NCI-H2196 treated with DMSO at 0.1 percent for 48 hours (cell line): ENCODE data around the gene GABBR2.

ENCODE experiments used
- DNase-seq: peaks from one replicate; lab custom pipeline; 2025; ENCODE audit not compliant: unreplicated experiment; lab: John Stamatoyannopoulos, UW

The GABBR2 gene

GRCh38 chr9:98721643-98722042 lies 12.9 kb upstream of the GABBR2 start:
- no peak for DNase-seq

DNA sequence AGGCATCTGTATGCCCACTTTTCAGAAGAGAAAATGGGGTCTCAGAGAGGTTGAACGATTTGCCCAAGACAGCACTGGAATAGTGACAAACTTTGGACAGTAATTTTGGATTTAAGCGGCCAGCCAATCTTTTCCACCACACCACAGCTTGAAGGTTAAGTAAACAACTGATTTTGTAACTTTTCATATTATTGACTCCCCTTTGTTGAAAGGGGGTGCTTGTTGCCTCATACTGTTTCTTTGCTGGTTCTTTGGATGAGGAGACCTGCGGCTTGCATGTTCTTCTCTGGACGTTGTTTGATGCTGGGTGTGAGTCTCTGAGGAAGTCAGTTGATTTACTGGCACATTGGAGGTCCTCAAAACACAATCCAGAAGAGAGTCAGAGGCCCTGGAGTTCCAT lies 11.7 kb upstream of the GABBR2 start:
- no peak for DNase-seq

DNA sequence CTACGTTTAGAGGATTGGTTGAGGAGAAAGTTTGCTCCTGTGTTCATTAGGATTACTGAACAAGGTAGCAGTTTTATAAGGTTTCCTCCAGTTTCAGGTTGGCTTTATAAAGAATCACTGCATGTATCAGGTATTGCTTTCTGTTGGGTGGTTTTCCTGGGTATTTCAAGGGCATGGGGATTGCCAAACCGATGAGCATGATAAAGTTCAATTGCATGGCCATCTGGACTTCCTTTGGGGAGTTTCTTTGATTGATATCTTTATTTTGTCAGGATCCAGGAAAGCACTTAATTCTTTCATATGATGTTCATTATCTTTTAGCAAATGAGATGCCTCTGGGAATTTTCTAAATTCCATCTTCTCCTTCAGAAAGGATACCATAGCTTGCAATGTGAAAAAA lies 10.3 kb upstream of the GABBR2 start:
- no peak for DNase-seq

- no peak for DNase-seq
Observed at GRCh38 chr9:98714833-98715232, 6.1 kb upstream of the GABBR2 start.

DNA sequence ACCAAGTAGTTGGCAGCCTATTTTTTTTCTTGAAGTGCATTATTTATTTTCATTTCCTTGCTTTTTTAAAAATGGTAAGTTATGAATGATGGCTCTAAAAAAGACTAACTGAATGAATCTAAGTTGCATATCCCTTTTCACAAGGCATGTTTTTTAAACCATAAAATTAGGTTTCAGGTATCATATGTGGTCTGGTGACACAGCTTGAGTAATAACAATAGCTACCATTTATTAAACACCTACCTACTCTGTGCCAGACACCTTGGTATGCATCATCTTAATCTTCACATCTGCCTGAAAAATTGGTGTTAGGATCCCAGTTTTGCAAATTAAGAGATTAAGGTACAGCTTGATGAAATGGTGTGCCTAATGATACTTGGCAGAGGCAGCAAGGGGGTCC lies 4.3 kb upstream of the GABBR2 start:
- no peak for DNase-seq

DNA sequence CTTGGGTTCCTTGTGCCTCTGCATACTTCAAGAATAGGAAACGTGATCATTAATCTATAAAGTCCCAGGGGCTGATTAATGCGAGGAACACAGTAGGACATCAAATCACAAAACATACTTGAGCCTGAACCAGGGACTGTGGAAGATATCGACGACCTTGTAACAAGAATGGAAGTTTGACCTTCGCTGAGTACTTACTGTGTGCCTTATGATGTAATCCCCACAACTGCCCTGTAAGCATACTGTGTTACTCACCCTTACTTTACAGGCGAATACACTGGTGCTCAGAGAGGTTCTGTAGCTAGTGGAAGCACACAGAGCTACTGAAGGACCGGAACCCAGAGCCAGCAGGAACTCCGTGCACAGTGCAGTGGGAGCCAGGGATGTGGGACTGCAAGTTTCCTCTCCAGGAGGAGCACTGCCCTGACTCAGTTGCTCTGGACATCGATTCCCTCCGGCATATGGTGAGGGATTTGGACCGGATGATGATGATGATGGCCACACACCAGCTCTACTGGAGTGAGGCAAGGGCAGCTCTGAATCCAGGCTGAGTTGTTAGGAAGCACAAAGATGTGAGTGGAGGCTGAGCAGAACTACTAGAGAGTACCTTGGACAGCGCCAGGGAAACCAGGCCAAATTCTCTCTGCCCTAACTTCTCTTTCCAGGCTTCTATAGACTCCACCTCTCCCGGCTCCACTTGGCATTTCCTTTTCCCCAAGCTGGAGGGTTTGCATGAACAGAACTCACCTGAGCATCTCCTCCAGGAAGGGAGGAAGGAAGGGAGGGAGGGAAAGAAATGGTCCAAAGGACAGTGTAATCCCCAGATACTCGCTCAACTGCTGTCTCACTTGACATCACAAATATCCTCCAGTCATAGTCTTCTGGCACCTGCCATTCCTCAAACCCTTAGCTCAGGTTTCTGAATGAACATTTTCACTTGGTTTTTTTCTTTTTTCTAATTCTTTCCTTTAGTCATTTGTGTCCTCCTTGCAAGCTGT lies 1.5 kb upstream of the GABBR2 start:
- DNase-seq = no peak

DNA sequence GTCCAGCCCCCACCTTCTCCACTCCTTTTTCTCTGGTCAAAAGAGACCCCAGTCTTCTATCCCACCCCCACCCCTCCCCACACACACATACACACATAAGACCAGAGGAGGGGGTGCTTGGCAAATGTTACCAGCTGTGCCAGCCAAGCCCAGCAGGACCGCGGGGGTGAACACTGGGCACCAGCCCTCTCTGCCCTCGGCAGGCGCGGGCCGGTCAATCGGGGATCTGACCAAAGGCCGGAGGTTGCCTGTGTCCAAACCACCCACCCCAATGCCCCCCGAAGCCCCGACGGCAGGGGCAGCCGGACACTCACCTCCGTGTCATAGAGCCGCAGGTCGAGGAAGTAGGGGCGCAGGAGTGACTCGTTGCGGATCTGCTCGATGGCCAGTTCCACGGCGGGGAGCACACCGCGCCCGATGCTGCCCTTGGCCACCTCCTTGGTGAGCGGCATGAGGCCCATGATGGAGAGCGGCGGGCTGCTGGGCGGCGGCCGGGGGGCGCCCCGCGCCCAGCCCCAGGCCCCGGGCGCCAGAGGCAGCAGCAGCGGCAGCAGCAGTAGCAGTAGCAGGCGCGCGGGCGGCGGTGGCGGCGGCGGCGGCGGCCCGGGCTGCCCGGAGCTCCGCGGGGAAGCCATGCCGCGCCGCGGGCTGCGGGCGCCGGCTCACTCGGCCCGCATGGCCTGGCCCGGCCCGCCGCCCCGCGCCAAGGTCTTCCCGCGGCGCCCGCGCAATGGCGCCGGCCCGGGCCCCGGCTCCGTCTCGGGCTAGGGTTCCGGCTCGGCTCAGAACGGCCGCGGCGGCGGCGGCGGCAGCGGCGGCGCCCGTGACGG lies 417 bp downstream of the GABBR2 start:
- DNase-seq = no peak

DNA sequence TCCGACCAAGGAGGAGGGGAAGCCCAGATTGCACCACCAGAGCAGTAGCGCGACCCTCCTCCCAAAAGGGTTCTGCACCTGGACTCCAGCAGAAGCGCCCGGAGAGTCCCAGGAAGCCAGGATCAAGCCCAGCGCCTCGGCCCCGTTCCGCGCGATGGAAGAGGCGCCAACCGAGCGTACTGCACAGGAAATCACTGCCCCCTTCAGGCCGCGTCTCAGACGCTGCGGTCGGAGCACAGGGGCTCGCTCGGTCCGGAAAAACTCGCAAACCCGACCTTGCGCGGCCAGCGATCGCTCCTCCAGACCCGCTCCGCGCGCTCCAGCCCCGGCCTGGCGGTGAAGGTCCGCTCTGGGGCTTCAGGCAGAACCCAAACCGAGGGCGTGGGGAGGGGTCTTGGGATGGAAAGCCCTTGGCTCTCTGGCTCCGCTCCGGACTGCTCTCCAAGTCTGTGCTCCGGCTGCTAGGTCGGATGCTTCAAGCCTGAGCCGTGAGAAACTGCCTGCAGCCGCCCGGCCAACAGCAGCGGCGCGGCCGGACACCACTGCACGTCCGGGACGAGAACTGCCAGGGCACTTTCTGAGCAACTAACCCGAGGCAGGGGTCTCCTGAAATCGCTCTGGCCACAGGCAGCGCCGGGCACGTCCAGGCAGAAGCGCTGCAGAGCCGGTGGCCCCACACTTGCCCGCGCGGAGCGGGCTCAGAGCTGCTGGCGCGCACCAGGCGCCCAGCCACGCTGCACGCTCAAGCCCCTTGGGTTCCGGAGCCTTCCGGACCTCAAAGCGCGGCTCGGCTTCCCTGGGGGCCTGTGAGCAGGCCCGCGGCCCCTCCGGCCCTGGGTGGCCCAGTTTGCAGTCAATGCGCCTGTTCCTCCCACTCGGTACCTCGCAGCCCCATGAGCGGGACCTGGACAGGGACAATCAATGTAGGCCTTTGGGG lies 1.3 kb downstream of the GABBR2 start:
- no peak for DNase-seq

DNA sequence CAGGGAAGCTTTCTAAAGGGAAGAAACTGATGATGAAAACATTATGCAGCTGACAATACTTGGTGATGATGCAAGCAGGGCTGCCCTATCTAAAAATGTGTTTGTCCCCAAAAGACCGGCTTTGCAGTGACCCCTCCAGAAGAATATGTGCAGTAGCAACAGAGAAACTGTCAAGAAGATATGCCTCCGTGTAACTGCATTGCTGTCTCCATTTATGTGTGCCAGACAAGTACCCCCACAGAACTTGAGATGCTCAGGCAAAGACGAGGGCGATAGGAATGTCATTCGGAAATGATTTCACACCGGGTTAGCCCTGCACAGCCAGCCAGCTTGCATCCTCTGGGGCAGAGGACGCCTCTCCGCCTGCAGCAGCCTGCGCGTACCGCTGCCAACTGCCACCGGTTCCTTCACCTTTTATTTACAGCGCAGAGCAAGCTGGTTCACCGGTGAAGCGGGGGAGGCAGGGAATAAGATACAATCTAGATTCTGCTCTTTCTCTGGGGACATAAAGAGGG lies 2.0 kb downstream of the GABBR2 start:
- no peak for DNase-seq

DNA sequence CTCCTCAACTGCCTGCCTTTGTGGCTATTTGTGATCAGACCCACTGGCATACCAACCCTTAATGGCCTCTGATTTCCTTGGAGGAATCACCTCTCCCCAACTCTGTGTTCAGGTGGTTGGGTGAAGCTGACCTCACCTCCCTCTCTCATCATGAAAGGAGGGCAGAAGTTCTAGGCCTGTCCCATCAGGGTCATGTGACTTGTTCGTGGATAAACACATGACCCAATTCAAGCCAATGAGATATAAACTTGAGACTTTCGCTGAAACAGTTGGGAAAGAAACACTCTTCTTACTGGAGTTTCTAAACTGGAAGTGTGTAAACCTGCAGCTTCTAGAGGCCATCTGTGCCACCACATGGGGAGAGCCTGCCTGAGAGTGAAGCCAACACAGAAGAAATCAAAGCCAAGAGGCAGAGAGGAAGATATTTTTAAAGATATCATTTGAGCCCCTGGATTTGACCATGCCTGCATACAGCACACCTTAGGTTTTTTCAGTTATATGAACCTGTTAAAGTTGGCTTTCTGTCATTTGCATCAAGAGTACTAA lies 5.8 kb downstream of the GABBR2 start:
- DNase-seq = no peak

DNA sequence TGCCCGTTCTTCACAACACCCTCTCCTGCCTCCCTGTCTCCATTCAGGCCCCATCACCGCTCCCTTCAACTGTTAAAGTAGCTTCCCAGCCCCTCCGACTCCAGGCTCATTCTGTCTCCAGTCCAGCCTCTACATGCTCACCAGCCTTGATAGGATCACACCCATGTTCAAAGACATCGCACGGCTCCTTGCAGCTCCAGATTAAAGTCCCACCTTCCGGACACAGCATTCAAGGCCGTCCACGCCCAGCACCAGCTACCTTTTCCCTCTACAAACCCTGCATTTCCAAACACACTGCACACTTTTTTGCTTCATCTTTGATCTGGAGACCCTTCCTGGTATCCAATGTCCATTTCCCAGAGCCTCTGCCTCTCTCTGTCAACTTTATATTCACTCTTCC lies 6.4 kb downstream of the GABBR2 start:
- no peak for DNase-seq

- DNase-seq = no peak
Observed at GRCh38 chr9:98701576-98701975, 7.2 kb downstream of the GABBR2 start.

GRCh38 chr9:98700801-98701200 lies 7.9 kb downstream of the GABBR2 start:
- DNase-seq = no peak

- no peak for DNase-seq
Observed at GRCh38 chr9:98698856-98699255, 9.9 kb downstream of the GABBR2 start.

DNA sequence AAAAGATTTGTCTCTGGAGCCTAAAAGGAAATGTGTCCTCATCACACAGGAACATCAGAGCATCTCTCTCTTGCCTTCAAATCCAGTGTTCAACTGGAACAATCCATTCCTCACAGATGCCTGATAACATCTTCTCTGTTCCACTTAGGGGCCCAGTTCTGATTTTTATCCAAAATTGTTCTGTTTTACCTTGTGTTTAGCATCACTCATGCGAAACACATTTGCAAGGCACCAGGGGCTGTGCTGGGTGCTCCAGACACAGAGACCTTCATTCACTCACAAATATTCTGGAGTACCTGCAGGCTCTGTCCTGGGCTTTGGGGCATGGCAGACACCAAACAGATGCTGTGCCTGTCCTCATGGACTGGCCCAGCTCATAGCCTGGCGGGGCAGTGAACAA lies 13.8 kb downstream of the GABBR2 start:
- no peak for DNase-seq

DNA sequence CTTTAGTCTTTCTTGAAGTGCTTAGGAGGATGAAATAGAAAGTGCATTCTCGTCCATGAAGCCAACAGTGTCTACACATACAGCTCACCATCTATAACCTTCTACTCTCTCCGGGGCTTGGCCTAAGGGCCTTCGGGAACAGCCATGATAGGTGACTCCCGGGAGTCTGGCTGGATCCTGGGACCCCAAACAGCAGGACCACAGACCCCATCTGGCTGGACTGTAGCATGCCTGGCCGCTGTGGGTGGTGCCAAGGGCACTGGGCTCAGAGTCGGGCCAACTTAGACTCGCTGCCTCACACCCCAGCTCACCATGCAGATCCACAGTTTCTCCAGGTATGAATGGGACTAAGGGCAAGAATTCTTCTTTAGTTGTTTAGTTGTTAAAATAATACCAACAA lies 16.3 kb downstream of the GABBR2 start:
- no peak for DNase-seq

- DNase-seq = no peak
Observed at GRCh38 chr9:98691890-98692289, 16.8 kb downstream of the GABBR2 start.

DNA sequence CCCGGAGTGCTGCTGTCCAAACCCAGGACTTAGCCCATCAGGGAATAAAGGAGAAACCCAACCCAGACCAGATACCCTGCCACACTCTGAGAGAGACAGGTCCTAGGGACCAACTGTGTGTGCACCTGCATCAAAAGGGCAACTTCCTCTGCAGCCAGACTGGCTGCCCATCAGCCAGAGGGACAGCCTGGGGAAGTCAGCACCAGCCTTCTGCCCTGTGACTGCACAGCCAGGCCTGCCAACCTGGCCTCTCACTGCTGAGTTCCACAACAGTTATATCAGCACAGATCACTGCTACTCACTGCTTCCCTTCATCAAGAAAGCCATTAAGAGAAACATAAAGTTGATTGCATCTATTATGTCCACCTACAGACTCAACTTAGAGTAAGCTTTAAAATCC lies 18.0 kb downstream of the GABBR2 start:
- DNase-seq = no peak

DNA sequence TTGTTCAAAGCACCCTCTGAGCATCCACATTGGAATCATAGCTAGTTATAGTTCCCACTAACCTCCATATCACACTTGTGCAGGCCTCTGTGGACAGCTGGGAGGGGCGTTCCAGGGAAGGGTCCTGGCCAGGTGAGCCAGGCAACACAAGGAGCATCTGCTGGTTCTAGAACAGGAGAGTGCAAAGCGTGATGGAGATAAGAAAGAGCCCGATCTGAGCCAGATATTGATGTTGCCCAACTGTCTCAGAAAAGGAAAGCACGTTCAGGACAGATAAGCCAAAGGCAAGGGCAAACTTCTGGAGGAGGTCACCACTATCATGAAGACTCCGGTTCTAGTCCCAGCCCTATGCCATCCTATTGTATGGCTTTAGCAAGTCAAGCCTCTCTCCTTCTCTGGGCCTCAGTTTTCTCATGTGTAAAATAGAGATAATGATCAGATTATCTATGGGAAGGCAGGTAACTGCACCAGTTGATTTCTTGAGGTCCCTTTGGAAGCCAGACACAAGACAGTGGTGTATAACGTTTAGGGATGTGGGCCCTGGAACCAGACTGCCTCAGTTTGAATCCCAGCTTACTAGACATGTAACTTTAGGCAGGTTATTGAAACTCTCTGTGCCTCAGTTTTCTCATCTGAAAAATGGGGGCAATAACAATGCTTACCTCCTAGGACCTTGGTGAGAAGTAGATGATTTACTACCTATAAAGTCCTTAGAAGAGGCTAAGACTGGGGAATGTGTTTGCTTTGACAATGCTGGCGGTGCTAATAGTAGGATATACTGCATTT lies 19.8 kb downstream of the GABBR2 start:
- DNase-seq = no peak

GRCh38 chr9:98687911-98688310 lies 20.8 kb downstream of the GABBR2 start:
- DNase-seq = no peak
